Neural crest cell (in vitro differentiated cells): ENCODE data around the gene FBXO46. TPM values are rescaled to one million over a fixed set of nuclear protein-coding genes. Genes with fewer than 3 reads are reported as not detected.

Experiments used
- DNase-seq: peaks from one replicate; pipeline ENCODE4 v3.0.0; 2021; ENCODE audit warnings: low read depth, mixed read lengths, low spot score
- H3K27ac Mint-ChIP-seq: one replicate; pipeline ENCODE4 v1.8.0; 2021; ENCODE audit warnings: mild to moderate bottlenecking, mixed read lengths; ENCODE audit not compliant: unreplicated experiment
- H3K27me3 Mint-ChIP-seq: 2 replicates; pipeline ENCODE4 v1.8.0; 2021; ENCODE audit warnings: low read depth, mild to moderate bottlenecking, mixed read lengths
- H3K36me3 Mint-ChIP-seq: 2 replicates; pipeline ENCODE4 v1.8.0; 2021; ENCODE audit warnings: low read depth, mild to moderate bottlenecking, mixed read lengths
- H3K4me1 Mint-ChIP-seq: 2 replicates; pipeline ENCODE4 v1.8.0; 2021; ENCODE audit warnings: mixed read lengths
- H3K4me3 Mint-ChIP-seq: one replicate; pipeline ENCODE4 v1.8.0; 2021; ENCODE audit warnings: mild to moderate bottlenecking, mixed read lengths
- H3K9me3 Mint-ChIP-seq: 2 replicates; pipeline ENCODE4 v1.8.0; 2021; ENCODE audit warnings: mixed read lengths
- CTCF ChIP-seq: fragments of 200-600 bp; sonication (generic); conservative IDR thresholded peaks from 2 replicates; pipeline ENCODE4 v1.5.0; 2021; ENCODE audit warnings: antibody characterized with exemption, mild to moderate bottlenecking
- total RNA-seq: library from RNA; stranded (reverse); gene quantifications from 2 replicates; pipeline ENCODE4 v1.2.1, GENCODE V29; 2021

FBXO46 gene
- total RNA-seq, 1 donor from 2014 or later: 27.2 TPM

DNA sequence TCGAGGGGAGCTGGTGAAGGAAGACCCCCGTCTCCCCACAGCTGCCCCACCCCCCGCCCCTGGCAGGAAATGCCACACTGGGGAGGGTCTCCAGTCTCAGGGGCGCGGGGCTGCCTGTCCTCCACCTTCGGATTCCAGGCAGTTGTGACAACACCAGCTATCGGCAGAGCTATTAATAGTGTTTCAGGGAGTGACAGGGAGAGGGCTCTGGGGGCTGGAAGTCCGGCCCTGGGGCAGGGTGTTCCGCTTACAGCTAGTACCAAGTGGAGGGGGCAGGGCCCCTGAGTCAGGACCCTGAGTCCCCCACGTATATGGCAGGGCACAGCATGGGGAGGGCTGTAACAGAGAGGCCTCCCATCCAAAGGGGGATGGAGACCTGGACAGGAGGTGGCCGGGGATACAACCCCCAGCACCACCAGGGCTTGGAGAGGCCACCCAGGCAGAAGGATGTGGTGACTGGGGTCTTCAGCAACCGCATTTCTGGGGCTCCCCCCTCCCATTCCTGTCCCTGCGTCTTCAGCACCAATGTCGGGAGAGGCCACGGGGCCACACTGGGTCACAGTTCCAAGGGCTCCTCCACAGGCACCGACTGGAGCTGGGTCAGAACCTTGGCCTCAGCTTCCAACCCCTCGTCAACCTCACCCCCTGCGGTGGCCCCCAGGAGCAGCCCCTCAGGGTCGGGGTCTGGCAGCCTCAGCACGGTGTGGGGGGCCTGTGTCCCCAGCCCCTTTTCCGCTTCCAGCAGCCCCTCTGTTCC lies 34.4 kb upstream of the FBXO46 start:
- H3K4me3 Mint-ChIP-seq: peak overlapping the region; percentile 83
- H3K27me3 Mint-ChIP-seq: peaks cover 17% of the 10 kb centered on the region
- H3K4me1 Mint-ChIP-seq: peaks cover 19% of the 10 kb centered on the region
- no peak for DNase-seq
- no peak overlapping the region for H3K27ac Mint-ChIP-seq
- no peaks in the 10 kb centered on the region for H3K36me3 Mint-ChIP-seq
- TF ChIP-seq CTCF: no peak
- H3K9me3 Mint-ChIP-seq: no peaks in the 10 kb centered on the region

- peaks cover 16% of the 10 kb centered on the region for H3K4me1 Mint-ChIP-seq
- H3K27me3 Mint-ChIP-seq: peaks cover 13% of the 10 kb centered on the region
- H3K9me3 Mint-ChIP-seq: no peaks in the 10 kb centered on the region
- no peak for DNase-seq
- no peak overlapping the region for H3K27ac Mint-ChIP-seq
- TF ChIP-seq CTCF: no peak
- no peaks in the 10 kb centered on the region for H3K36me3 Mint-ChIP-seq
- peak overlapping the region; percentile 83 for H3K4me3 Mint-ChIP-seq
These were observed 33.8 kb upstream of the FBXO46 start for GRCh38 chr19:45764475-45764874.

DNA sequence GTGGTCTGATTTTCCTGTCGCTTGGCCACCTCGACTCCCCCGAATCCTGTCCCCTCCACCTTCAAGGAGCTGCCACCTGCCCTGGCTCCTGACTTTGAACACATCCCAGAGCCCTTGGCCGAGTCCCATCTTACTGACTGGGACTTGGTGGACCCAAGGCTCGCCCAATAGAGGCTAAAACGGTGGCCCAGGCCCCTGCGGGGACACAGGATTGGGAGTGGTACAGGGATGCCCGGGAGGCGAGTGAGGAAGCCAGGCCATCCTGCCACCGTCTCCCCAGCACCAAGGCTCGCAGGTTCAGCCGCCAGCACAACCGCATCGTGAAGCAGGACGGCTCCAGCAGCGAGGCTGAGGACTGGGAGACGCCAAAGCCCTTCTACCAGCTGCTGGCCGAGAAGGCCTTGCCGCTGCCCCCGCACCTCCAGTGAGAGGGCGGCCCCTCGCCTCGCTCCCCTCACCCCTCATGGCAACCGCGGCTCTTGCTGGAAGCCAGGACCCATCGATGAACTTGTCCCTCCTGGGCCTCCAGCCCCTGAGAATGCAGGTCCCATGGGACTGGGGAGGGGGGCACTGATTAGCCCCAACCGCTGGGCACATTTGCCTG lies 33.1 kb upstream of the FBXO46 start:
- H3K27ac Mint-ChIP-seq: no peak overlapping the region

GRCh38 chr19:45762870-45763631 lies 32.4 kb upstream of the FBXO46 start:
- H3K4me1 Mint-ChIP-seq: peaks cover 16% of the 10 kb centered on the region
- no peak for TF ChIP-seq CTCF
- H3K27ac Mint-ChIP-seq: no peak overlapping the region
- DNase-seq: no peak
- no peaks in the 10 kb centered on the region for H3K9me3 Mint-ChIP-seq
- no peaks in the 10 kb centered on the region for H3K36me3 Mint-ChIP-seq
- H3K4me3 Mint-ChIP-seq: peak overlapping the region; percentile 31
- peaks cover 7% of the 10 kb centered on the region for H3K27me3 Mint-ChIP-seq

More for the DNA sequence above, 33.1 kb upstream of the FBXO46 start:
- peaks cover 16% of the 10 kb centered on the region for H3K4me1 Mint-ChIP-seq
- no peaks in the 10 kb centered on the region for H3K36me3 Mint-ChIP-seq
- peaks cover 7% of the 10 kb centered on the region for H3K27me3 Mint-ChIP-seq
- DNase-seq: no peak
- TF ChIP-seq CTCF: no peak
- H3K9me3 Mint-ChIP-seq: no peaks in the 10 kb centered on the region
- peak overlapping the region; percentile 83 for H3K4me3 Mint-ChIP-seq

DNA sequence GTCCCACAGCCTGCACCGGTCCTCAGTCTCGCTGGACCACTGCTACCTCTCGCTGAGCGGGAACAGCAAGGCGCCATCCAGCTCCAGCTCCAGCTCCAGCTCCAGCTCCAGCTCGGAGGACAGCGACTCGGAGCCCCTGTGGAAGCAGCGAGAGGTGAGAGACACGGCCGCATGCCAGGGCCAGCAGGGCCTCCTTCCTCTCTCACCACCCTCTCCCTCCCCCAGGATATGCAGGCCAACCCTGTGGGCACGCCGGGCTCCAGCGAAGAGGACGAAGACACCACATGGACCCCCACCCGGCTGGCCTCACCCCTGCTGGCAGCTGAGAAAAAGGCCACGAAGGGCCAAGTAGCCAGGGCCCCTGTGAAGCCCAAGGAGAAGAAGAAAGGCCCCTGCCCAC lies 31.0 kb upstream of the FBXO46 start:
- DNase-seq: no peak
- no peak overlapping the region for H3K27ac Mint-ChIP-seq
- no peaks in the 10 kb centered on the region for H3K9me3 Mint-ChIP-seq

More for the DNA sequence above, 31.0 kb upstream of the FBXO46 start:
- H3K4me3 Mint-ChIP-seq: no peak overlapping the region
- H3K27me3 Mint-ChIP-seq: peaks cover 4% of the 10 kb centered on the region
- peaks cover 8% of the 10 kb centered on the region for H3K4me1 Mint-ChIP-seq
- TF ChIP-seq CTCF: no peak
- H3K36me3 Mint-ChIP-seq: no peaks in the 10 kb centered on the region
